Tibial artery (tissue), 4 donors: ENCODE data around the gene COX7A2L.
"Not testable (repeated sequence)": the region's sequence is repeated elsewhere in the genome, so short reads cannot be mapped to it uniquely, and the experiment has no call there.

Source experiments
- DNase-seq, 2 donors: peaks; one replicate each; pipeline ENCODE4 v3.0.0-alpha.2; 2019
- H3K27ac ChIP-seq, 2 donors: fragments of 200-600 bp; sonication (generic) in 1 of 2; 1 replicate in 1 of 2; 2 replicates in 1 of 2; pipeline ENCODE4 v1.5.1; 2018 to 2019; ENCODE audit warnings: mild to moderate bottlenecking in 1 of 2
- H3K27me3 ChIP-seq, 2 donors: fragments of 200-600 bp; sonication (generic) in 1 of 2; one replicate each; pipeline versions ENCODE4 v1.5.1 to v1.6.0; 2016 to 2019
- H3K36me3 ChIP-seq, 3 donors: fragments of 200-600 bp; sonication (generic) in 2 of 3; one replicate each; pipeline ENCODE4 v1.5.1; 2016 to 2019; ENCODE audit warnings: mild to moderate bottlenecking in 2 of 3
- H3K4me1 ChIP-seq, 4 donors: fragments of 200-600 bp; sonication (generic) in 2 of 4; 1 replicate in 3 of 4; 2 replicates in 1 of 4; pipeline ENCODE4 v1.5.1; 2016 to 2019
- H3K4me3 ChIP-seq, 2 donors: fragments of 200-600 bp; sonication (generic) in 1 of 2; 1 replicate in 1 of 2; 2 replicates in 1 of 2; pipeline ENCODE4 v1.5.1; 2018 to 2019; ENCODE audit warnings: mild to moderate bottlenecking in 2 of 2
- H3K9me3 ChIP-seq, 3 donors: fragments of 200-600 bp; sonication (generic) in 1 of 3; one replicate each; pipeline ENCODE4 v1.5.1; 2016 to 2019
- CTCF ChIP-seq, 2 experiments: fragments of 200-600 bp in 1 of 2; fragments of 450-650 bp in 1 of 2; IDR thresholded peaks; one replicate each; pipeline ENCODE4 v1.5.1; 2017 to 2019; ENCODE audit warnings: antibody characterized with exemption in 2 of 2, mild to moderate bottlenecking in 1 of 2, moderate library complexity in 1 of 2
- intact Hi-C: fragments of 100-400 bp; cut with DNase I; formaldehyde crosslinking; loops from one replicate; pipeline ENCODE4 v1.15.0; 2023; ENCODE audit warnings: low total_unique reads

COX7A2L gene

GRCh38 chr2:42335514-42336104 is 25.4 kb downstream of the COX7A2L start:
- no peak overlapping the region for H3K4me3 ChIP-seq
- TF ChIP-seq CTCF (IDR thresholded peaks at IDR 0.05) = no peak
- no peak for DNase-seq

GRCh38 chr2:42334865-42335264 is 26.2 kb downstream of the COX7A2L start:
- H3K4me3 ChIP-seq, intact Hi-C loops, H3K9me3 ChIP-seq, H3K27me3 ChIP-seq, DNase-seq, H3K27ac ChIP-seq, H3K4me1 ChIP-seq: not testable (repeated sequence)
- peaks cover 12 to 81% (median 45%) of the 10 kb centered on the region in 3 donors for H3K36me3 ChIP-seq

More at GRCh38 chr2:42335514-42336104, 25.4 kb downstream of the COX7A2L start:
- H3K27ac ChIP-seq = no peak overlapping the region
- H3K27me3 ChIP-seq = no peaks in the 10 kb centered on the region
- intact Hi-C loops = no loop called here
- peaks cover 0 to 4% (median 1%) of the 10 kb centered on the region in 4 donors for H3K4me1 ChIP-seq
- H3K36me3 ChIP-seq = peaks cover 12 to 81% (median 42%) of the 10 kb centered on the region in 3 donors
- H3K9me3 ChIP-seq = no peaks in the 10 kb centered on the region

GRCh38 chr2:42334220-42334619 is 26.8 kb downstream of the COX7A2L start:
- peaks cover 12 to 83% (median 49%) of the 10 kb centered on the region in 3 donors for H3K36me3 ChIP-seq
- peaks cover 0 to 7% (median 0%) of the 10 kb centered on the region in 4 donors for H3K4me1 ChIP-seq
- intact Hi-C loops = no loop called here
- DNase-seq = no peak
- H3K27ac ChIP-seq = no peak overlapping the region
- no peak for TF ChIP-seq CTCF (IDR thresholded peaks at IDR 0.05)
- H3K4me3 ChIP-seq = no peak overlapping the region
- H3K9me3 ChIP-seq = no peaks in the 10 kb centered on the region
- no peaks in the 10 kb centered on the region for H3K27me3 ChIP-seq

GRCh38 chr2:42333579-42333978 is 27.4 kb downstream of the COX7A2L start:
- intact Hi-C loops = no loop called here
- Histone ChIP-seq H3K9me3 (no peaks in the 10 kb centered on the region), H3K4me1 (peaks cover 0 to 7% (median 0%) of the 10 kb centered on the region in 4 donors), H3K4me3 (no peak overlapping the region), H3K36me3 (peaks cover 12 to 82% (median 46%) of the 10 kb centered on the region in 3 donors), H3K27me3 (no peaks in the 10 kb centered on the region), H3K27ac (no peak overlapping the region)
- no peak for TF ChIP-seq CTCF (IDR thresholded peaks at IDR 0.05)
- no peak for DNase-seq

GRCh38 chr2:42332575-42332974 is 28.4 kb downstream of the COX7A2L start:
- Histone ChIP-seq H3K4me1 (peaks cover 0 to 7% (median 0%) of the 10 kb centered on the region in 4 donors), H3K36me3 (peaks cover 12 to 72% (median 36%) of the 10 kb centered on the region in 3 donors), H3K4me3 (no peak overlapping the region), H3K9me3 (no peaks in the 10 kb centered on the region), H3K27ac (no peak overlapping the region), H3K27me3 (no peaks in the 10 kb centered on the region)
- no peak for TF ChIP-seq CTCF (IDR thresholded peaks at IDR 0.05)
- no peak for DNase-seq
- intact Hi-C loops = no loop called here

GRCh38 chr2:42331569-42332284 is 29.3 kb downstream of the COX7A2L start:
- Histone ChIP-seq H3K27me3 (no peaks in the 10 kb centered on the region), H3K4me1 (peaks cover 0 to 7% (median 0%) of the 10 kb centered on the region in 4 donors), H3K27ac (no peak overlapping the region), H3K9me3 (no peaks in the 10 kb centered on the region), H3K36me3 (peaks cover 12 to 73% (median 36%) of the 10 kb centered on the region in 3 donors), H3K4me3 (no peak overlapping the region)
- intact Hi-C loops = no loop called here
- no peak for DNase-seq
- no peak for TF ChIP-seq CTCF (IDR thresholded peaks at IDR 0.05)
